Rectal smooth muscle tissue (tissue), 1 donor: ENCODE measurements around the gene C12orf56.
"Not testable (repeated sequence)": the region's sequence is repeated elsewhere in the genome, so short reads cannot be mapped to it uniquely, and the experiment has no call there.

Experiments used
- H3K27ac ChIP-seq: one replicate; pipeline ENCODE4 v1.7.0; 2013; ENCODE audit warnings: low read depth, low read length, inconsistent platforms
- H3K27me3 ChIP-seq: one replicate; pipeline ENCODE4 v1.7.0; 2013; ENCODE audit warnings: low read length; ENCODE audit not compliant: control insufficient read depth, insufficient read depth
- H3K36me3 ChIP-seq: one replicate; pipeline ENCODE4 v1.7.0; 2013; ENCODE audit warnings: low read length; ENCODE audit not compliant: control insufficient read depth, insufficient read depth
- H3K4me1 ChIP-seq: one replicate; pipeline ENCODE4 v1.7.0; 2013; ENCODE audit warnings: low read length; ENCODE audit not compliant: control insufficient read depth, insufficient read depth
- H3K4me3 ChIP-seq: one replicate; pipeline ENCODE4 v1.7.0; 2013; ENCODE audit warnings: low read length
- H3K9ac ChIP-seq: one replicate; pipeline ENCODE4 v1.7.0; 2013; ENCODE audit warnings: low read length

Gene C12orf56

GRCh38 chr12:64323476-64324225 lies 66.9 kb downstream of the C12orf56 start:
- Histone ChIP-seq H3K4me1 (no peaks in the 10 kb centered on the region), H3K4me3 (no peak overlapping the region), H3K27me3 (no peaks in the 10 kb centered on the region)

GRCh38 chr12:64323006-64323405 lies 67.6 kb downstream of the C12orf56 start:
- no peak overlapping the region for H3K27ac ChIP-seq
- no peak overlapping the region for H3K9ac ChIP-seq
- no peaks in the 10 kb centered on the region for H3K27me3 ChIP-seq
- no peaks in the 10 kb centered on the region for H3K36me3 ChIP-seq
- H3K4me3 ChIP-seq: no peak overlapping the region
- no peaks in the 10 kb centered on the region for H3K4me1 ChIP-seq

More at GRCh38 chr12:64323476-64324225, 66.9 kb downstream of the C12orf56 start:
- H3K9ac ChIP-seq: no peak overlapping the region
- no peak overlapping the region for H3K27ac ChIP-seq
- no peaks in the 10 kb centered on the region for H3K36me3 ChIP-seq

GRCh38 chr12:64320611-64321010 lies 69.9 kb downstream of the C12orf56 start:
- Histone ChIP-seq H3K4me1 (no peaks in the 10 kb centered on the region), H3K27me3 (no peaks in the 10 kb centered on the region), H3K27ac (no peak overlapping the region), H3K4me3 (no peak overlapping the region), H3K9ac (no peak overlapping the region), H3K36me3 (no peaks in the 10 kb centered on the region)

GRCh38 chr12:64319540-64320225 lies 70.9 kb downstream of the C12orf56 start:
- not testable (repeated sequence) for H3K9ac ChIP-seq, H3K27me3 ChIP-seq, H3K36me3 ChIP-seq, H3K27ac ChIP-seq, H3K4me3 ChIP-seq, H3K4me1 ChIP-seq

- Histone ChIP-seq H3K4me1 (no peaks in the 10 kb centered on the region), H3K36me3 (no peaks in the 10 kb centered on the region), H3K9ac (no peak overlapping the region), H3K27me3 (no peaks in the 10 kb centered on the region), H3K4me3 (no peak overlapping the region), H3K27ac (no peak overlapping the region)
Measured at GRCh38 chr12:64318605-64319004, 72.0 kb downstream of the C12orf56 start.

- Histone ChIP-seq H3K4me1 (no peaks in the 10 kb centered on the region), H3K9ac (no peak overlapping the region), H3K27me3 (no peaks in the 10 kb centered on the region), H3K36me3 (no peaks in the 10 kb centered on the region), H3K4me3 (no peak overlapping the region), H3K27ac (no peak overlapping the region)
Measured at GRCh38 chr12:64311877-64312276, 78.7 kb downstream of the C12orf56 start.

- Histone ChIP-seq H3K27ac (no peak overlapping the region), H3K9ac (no peak overlapping the region), H3K4me3 (no peak overlapping the region), H3K36me3 (no peaks in the 10 kb centered on the region), H3K27me3 (no peaks in the 10 kb centered on the region), H3K4me1 (no peaks in the 10 kb centered on the region)
Measured at GRCh38 chr12:64304571-64304970, 86.0 kb downstream of the C12orf56 start.

GRCh38 chr12:64299628-64300027 lies 90.9 kb downstream of the C12orf56 start:
- Histone ChIP-seq H3K36me3 (no peaks in the 10 kb centered on the region), H3K27ac (no peak overlapping the region), H3K9ac (no peak overlapping the region), H3K27me3 (no peaks in the 10 kb centered on the region), H3K4me3 (no peak overlapping the region), H3K4me1 (no peaks in the 10 kb centered on the region)

- H3K9ac ChIP-seq: no peak overlapping the region
- H3K36me3 ChIP-seq: no peaks in the 10 kb centered on the region
- no peaks in the 10 kb centered on the region for H3K27me3 ChIP-seq
- H3K27ac ChIP-seq: no peak overlapping the region
- H3K4me3 ChIP-seq: no peak overlapping the region
- H3K4me1 ChIP-seq: no peaks in the 10 kb centered on the region
Measured at GRCh38 chr12:64296301-64296700, 94.3 kb downstream of the C12orf56 start.

- no peak overlapping the region for H3K27ac ChIP-seq
- no peaks in the 10 kb centered on the region for H3K27me3 ChIP-seq
- H3K4me1 ChIP-seq: no peaks in the 10 kb centered on the region
- no peak overlapping the region for H3K4me3 ChIP-seq
- H3K36me3 ChIP-seq: no peaks in the 10 kb centered on the region
- no peak overlapping the region for H3K9ac ChIP-seq
Measured at GRCh38 chr12:64293654-64294364, 96.7 kb downstream of the C12orf56 start.

- not testable (repeated sequence) for H3K4me3 ChIP-seq, H3K27me3 ChIP-seq, H3K4me1 ChIP-seq, H3K9ac ChIP-seq, H3K27ac ChIP-seq, H3K36me3 ChIP-seq
Measured at GRCh38 chr12:64293174-64293573, 97.4 kb downstream of the C12orf56 start.

GRCh38 chr12:64286521-64286920 lies 104.0 kb downstream of the C12orf56 start:
- Histone ChIP-seq H3K27ac (no peak overlapping the region), H3K36me3 (no peaks in the 10 kb centered on the region), H3K4me3 (no peak overlapping the region), H3K9ac (no peak overlapping the region), H3K27me3 (no peaks in the 10 kb centered on the region), H3K4me1 (no peaks in the 10 kb centered on the region)
